ENCODE data around the gene SIN3A.
"Not testable (repeated sequence)": the region's sequence is repeated elsewhere in the genome, so short reads cannot be mapped to it uniquely, and the experiment has no call there.

DNA sequence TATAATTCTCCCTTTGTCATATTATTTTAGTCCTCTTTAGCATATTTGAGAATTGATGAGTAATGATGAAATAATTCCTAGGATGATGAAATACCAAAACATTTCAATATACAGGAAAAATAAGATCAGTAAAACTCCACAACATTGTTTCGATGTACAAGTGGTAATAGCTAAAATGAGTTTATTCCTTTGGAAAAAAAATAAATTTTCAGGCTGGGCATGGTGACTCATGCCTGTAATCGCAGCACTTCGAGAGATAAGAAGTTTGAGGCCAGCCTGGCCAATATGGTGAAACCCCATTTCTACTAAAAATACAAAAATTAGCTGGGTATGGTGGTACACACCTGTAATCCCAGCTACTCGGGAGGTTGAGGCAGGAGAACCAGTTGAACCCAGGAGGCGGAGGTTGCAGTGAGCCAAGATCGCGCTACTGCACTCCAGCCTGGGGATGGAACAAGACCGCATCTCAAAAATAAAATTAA lies 7.5 kb downstream of the SIN3A start:
- TF ChIP-seq, protein P1, sequence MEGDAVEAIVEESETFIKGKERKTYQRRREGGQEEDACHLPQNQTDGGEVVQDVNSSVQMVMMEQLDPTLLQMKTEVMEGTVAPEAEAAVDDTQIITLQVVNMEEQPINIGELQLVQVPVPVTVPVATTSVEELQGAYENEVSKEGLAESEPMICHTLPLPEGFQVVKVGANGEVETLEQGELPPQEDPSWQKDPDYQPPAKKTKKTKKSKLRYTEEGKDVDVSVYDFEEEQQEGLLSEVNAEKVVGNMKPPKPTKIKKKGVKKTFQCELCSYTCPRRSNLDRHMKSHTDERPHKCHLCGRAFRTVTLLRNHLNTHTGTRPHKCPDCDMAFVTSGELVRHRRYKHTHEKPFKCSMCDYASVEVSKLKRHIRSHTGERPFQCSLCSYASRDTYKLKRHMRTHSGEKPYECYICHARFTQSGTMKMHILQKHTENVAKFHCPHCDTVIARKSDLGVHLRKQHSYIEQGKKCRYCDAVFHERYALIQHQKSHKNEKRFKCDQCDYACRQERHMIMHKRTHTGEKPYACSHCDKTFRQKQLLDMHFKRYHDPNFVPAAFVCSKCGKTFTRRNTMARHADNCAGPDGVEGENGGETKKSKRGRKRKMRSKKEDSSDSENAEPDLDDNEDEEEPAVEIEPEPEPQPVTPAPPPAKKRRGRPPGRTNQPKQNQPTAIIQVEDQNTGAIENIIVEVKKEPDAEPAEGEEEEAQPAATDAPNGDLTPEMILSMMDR (IDR thresholded peaks at IDR 0.05), result not testable (repeated sequence)
- not testable (repeated sequence) for TF ChIP-seq POLR2AphosphoS5 (IDR thresholded peaks at IDR 0.05; ENCODE audit: insufficient read depth in 1 of 2, low read depth in 1 of 2); POLR2A (IDR thresholded peaks at IDR 0.05)

Measured in vagina (tissue), 2 donors.